Endothelial cell of umbilical vein (primary cell): ENCODE results near the gene CLSTN2. TPM values are rescaled to one million over a fixed set of nuclear protein-coding genes. Genes with fewer than 3 reads are reported as not detected.

Source experiments
- BruUV-seq: library from RNA; stranded (reverse); fragments of 400-500 nt; replicated peaks from 2 replicates; lab custom pipeline; 2021; lab: Mats Ljungman, UMichigan
- CTCF ChIA-PET: fragments of 300-600, 350-600 bp; sonication (Branson Sonifier 250); formaldehyde crosslinking; loops from one replicate; lab custom pipeline; 2021; ENCODE audit warnings: antibody characterized with exemption, inconsistent platforms; lab: Charles Lee
- POLR2A ChIA-PET: fragments of 300-600, 350-600 bp; sonication (Branson Sonifier 250); formaldehyde crosslinking; loops from one replicate; lab custom pipeline; 2021; ENCODE audit warnings: antibody characterized with exemption, inconsistent platforms; lab: Charles Lee
- DNase-seq: peaks from one replicate; pipeline ENCODE4 v3.0.0-alpha.2; 2011; ENCODE audit warnings: low read depth, low spot score
- FAIRE-seq: peaks from 2 replicates; lab custom pipeline; 2011; peaks lifted over from hg19 to GRCh38; lab: Jason Lieb, UNC
- H2AFZ ChIP-seq: 2 replicates; pipeline ENCODE4 v1.6.0; 2012; ENCODE audit warnings: low read depth, low read length, control low read depth, inconsistent platforms
- H3K27ac ChIP-seq: 2 replicates; pipeline ENCODE4 v1.5.1; 2011; ENCODE audit warnings: low read depth, mild to moderate bottlenecking, control low read depth, low read length, moderate library complexity; ENCODE audit not compliant: insufficient read depth
- H3K27me3 ChIP-seq, 2 experiments: 2 replicates each; pipeline versions ENCODE4 v1.6.0 to v1.6.1; 2011; ENCODE audit warnings: low read length in 2 of 2, mixed read lengths in 1 of 2; ENCODE audit not compliant: control insufficient read depth in 2 of 2, insufficient read depth in 2 of 2
- H3K36me3 ChIP-seq, 2 experiments: 2 replicates in 1 of 2; 3 replicates in 1 of 2; pipeline ENCODE4 v1.5.1; 2011; ENCODE audit warnings: low read length in 2 of 2, mild to moderate bottlenecking in 1 of 2, moderate library complexity in 1 of 2; ENCODE audit not compliant: control insufficient read depth in 2 of 2, insufficient read depth in 2 of 2; ENCODE audit errors: extremely low read depth in 1 of 2
- H3K4me1 ChIP-seq: 3 replicates; pipeline ENCODE4 v1.5.1; 2011; ENCODE audit warnings: mild to moderate bottlenecking, low read length; ENCODE audit not compliant: control insufficient read depth, insufficient read depth; ENCODE audit errors: extremely low read depth
- H3K4me2 ChIP-seq: 2 replicates; pipeline ENCODE4 v1.6.1; 2011; ENCODE audit warnings: low read length, control low read depth, mixed read lengths; ENCODE audit not compliant: insufficient read depth
- H3K4me3 ChIP-seq, 3 experiments: fragments of 200-600 bp in 1 of 3; sonication (generic), shearing (Covaris generic) in 1 of 3; replicated peaks in 1 of 3; 2 replicates each; pipeline ENCODE4 v1.5.1; 2011 to 2016; ENCODE audit warnings: control low read depth in 3 of 3, low read length in 3 of 3, mild to moderate bottlenecking in 2 of 3, inconsistent platforms in 1 of 3, low read depth in 1 of 3, moderate library complexity in 1 of 3; ENCODE audit not compliant: insufficient read depth in 1 of 3
- H3K79me2 ChIP-seq: 2 replicates; pipeline ENCODE4 v1.6.0; 2012; ENCODE audit warnings: low read length, inconsistent platforms; ENCODE audit not compliant: control insufficient read depth, insufficient read depth
- H3K9ac ChIP-seq: replicated peaks from 2 replicates; pipeline ENCODE3; 2011; ENCODE audit warnings: low read length, control low read depth; ENCODE audit not compliant: insufficient read depth; ENCODE audit errors: extremely low read depth
- H3K9me1 ChIP-seq: replicated peaks from 3 replicates; pipeline ENCODE4 v1.6.0; 2011; ENCODE audit warnings: mild to moderate bottlenecking, low read length; ENCODE audit not compliant: control insufficient read depth, insufficient read depth; ENCODE audit errors: extremely low read depth
- H3K9me3 ChIP-seq: replicated peaks from 2 replicates; pipeline ENCODE4 v1.5.1; 2012; ENCODE audit warnings: low read length, inconsistent platforms; ENCODE audit not compliant: control insufficient read depth, insufficient read depth
- H4K20me1 ChIP-seq: replicated peaks from 2 replicates; pipeline ENCODE3; 2011; ENCODE audit warnings: mild to moderate bottlenecking, low read length; ENCODE audit not compliant: control insufficient read depth, insufficient read depth; ENCODE audit errors: extremely low read depth
- EZH2 ChIP-seq: IDR thresholded peaks from 2 replicates; pipeline ENCODE4 v1.6.1; 2012; ENCODE audit warnings: borderline replicate concordance, low read depth, mild to moderate bottlenecking, moderate library complexity, low read length, inconsistent platforms; ENCODE audit not compliant: severe bottlenecking
- FOS ChIP-seq: IDR thresholded peaks from 2 replicates; pipeline ENCODE4 v1.6.1; 2011; ENCODE audit warnings: mild to moderate bottlenecking, low read length, moderate library complexity, borderline replicate concordance; ENCODE audit not compliant: insufficient read depth
- GATA2 ChIP-seq: IDR thresholded peaks from 2 replicates; pipeline ENCODE4 v1.7.0; 2011; ENCODE audit warnings: low read depth, mild to moderate bottlenecking, moderate library complexity, mixed read lengths, low read length; ENCODE audit not compliant: insufficient read length, insufficient read depth
- JUN ChIP-seq: IDR thresholded peaks from 2 replicates; pipeline ENCODE4 v1.6.1; 2011; ENCODE audit warnings: borderline replicate concordance, low read depth; ENCODE audit not compliant: insufficient read length, insufficient read depth
- MYC ChIP-seq: IDR thresholded peaks from one replicate; pipeline ENCODE4 v1.6.1; 2011; ENCODE audit warnings: mild to moderate bottlenecking, low read depth, low read length
- POLR2A ChIP-seq: IDR thresholded peaks from 2 replicates; pipeline ENCODE4 v1.6.1; 2012; ENCODE audit warnings: low read depth, mild to moderate bottlenecking, control low read depth, low read length
- POLR2AphosphoS5 ChIP-seq: IDR thresholded peaks from 2 replicates; pipeline ENCODE4 v1.6.1; 2012; ENCODE audit warnings: low read depth, mild to moderate bottlenecking, control low read depth, low read length, moderate library complexity; ENCODE audit not compliant: insufficient read depth
- dilution Hi-C: fragments of 300-500 bp; cut with MboI; formaldehyde crosslinking; loops from one replicate; pipeline ENCODE4 v1.15.0; 2019; ENCODE audit warnings: low sequenced_read_pairs; ENCODE audit not compliant: extremely low pct_ligation_motif_present
- intact Hi-C: fragments of 100-400 bp; cut with micrococcal nuclease; formaldehyde crosslinking; loops from one replicate; pipeline ENCODE4 v1.10.0; 2022
- polyA plus RNA-seq, 4 experiments: library from polyadenylated mRNA; depleted of rRNA in 3 of 4; stranded (reverse) in 3 of 4; unstranded in 1 of 4; fragments of >200 nt; gene quantifications; 2 replicates each; pipeline versions ENCODE4 v1.2.1 to v1.2.3, GENCODE V29; 2011 to 2012; ENCODE audit warnings: missing spikeins in 1 of 4
- total RNA-seq: library from RNA; stranded (reverse); gene quantifications from 2 replicates; pipeline ENCODE4 v1.2.3, GENCODE V29; 2021
- TF ChIP-seq, protein P1 (sequence below), 2 donors: IDR thresholded peaks; 1 replicate in 1 of 2; 2 replicates in 1 of 2; pipeline ENCODE4 v1.5.1; 2011; ENCODE audit warnings: low read length in 2 of 2, mild to moderate bottlenecking in 2 of 2, moderate library complexity in 2 of 2, control low read depth in 1 of 2, inconsistent platforms in 1 of 2, low read depth in 1 of 2; ENCODE audit not compliant: insufficient read depth in 1 of 2; ENCODE audit errors: extremely low read depth in 1 of 2
- TF ChIP-seq, protein P2 (sequence below): IDR thresholded peaks from 2 replicates; pipeline ENCODE4 v1.6.1; 2011; ENCODE audit not compliant: insufficient read depth, insufficient read length

The CLSTN2 gene
- total and polyA plus RNA-seq, 2 donors (not counting 3 experiments of a cell fraction or from before 2014, with no cell fraction given), result 0.26 to 0.38 TPM

DNA sequence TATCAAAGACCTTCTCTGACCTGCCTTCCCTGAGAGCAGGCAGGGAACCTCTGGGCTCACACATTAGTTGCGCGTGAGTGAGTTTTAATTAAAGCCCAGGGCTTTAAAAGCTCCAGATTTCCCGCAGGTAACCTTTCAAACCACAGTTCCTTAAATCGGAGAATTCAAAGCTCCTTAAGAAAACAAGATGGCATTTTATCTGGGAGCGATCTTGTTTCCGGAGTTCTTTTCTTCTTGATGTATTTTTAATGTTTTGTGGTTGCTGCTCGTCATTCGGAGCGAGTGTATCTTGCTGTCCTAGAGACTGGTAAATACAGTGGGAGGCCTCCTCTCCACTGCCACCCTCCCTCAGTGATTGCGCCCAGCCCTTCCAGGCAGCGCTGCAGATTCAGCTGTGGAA lies 284.3 kb downstream of the CLSTN2 start:
- no peaks in the 10 kb centered on the region for H4K20me1 ChIP-seq
- TF ChIP-seq, protein P1, sequence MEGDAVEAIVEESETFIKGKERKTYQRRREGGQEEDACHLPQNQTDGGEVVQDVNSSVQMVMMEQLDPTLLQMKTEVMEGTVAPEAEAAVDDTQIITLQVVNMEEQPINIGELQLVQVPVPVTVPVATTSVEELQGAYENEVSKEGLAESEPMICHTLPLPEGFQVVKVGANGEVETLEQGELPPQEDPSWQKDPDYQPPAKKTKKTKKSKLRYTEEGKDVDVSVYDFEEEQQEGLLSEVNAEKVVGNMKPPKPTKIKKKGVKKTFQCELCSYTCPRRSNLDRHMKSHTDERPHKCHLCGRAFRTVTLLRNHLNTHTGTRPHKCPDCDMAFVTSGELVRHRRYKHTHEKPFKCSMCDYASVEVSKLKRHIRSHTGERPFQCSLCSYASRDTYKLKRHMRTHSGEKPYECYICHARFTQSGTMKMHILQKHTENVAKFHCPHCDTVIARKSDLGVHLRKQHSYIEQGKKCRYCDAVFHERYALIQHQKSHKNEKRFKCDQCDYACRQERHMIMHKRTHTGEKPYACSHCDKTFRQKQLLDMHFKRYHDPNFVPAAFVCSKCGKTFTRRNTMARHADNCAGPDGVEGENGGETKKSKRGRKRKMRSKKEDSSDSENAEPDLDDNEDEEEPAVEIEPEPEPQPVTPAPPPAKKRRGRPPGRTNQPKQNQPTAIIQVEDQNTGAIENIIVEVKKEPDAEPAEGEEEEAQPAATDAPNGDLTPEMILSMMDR (IDR thresholded peaks at IDR 0.05; ENCODE audit: extremely low read depth in 1 of 2, insufficient read depth in 1 of 2, low read depth in 1 of 2, low read length in 2 of 2), result no peak
- no peak for TF ChIP-seq GATA2
- no peak for TF ChIP-seq MYC
- no peak for TF ChIP-seq JUN
- no peak for TF ChIP-seq EZH2
- TF ChIP-seq FOS, result no peak
- TF ChIP-seq, protein P2, sequence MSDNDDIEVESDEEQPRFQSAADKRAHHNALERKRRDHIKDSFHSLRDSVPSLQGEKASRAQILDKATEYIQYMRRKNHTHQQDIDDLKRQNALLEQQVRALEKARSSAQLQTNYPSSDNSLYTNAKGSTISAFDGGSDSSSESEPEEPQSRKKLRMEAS, result no peak
- TF ChIP-seq POLR2AphosphoS5, result no peak
- TF ChIP-seq POLR2A, result no peak
- no peaks in the 10 kb centered on the region for H3K36me3 ChIP-seq
- no peaks in the 10 kb centered on the region for H3K9me1 ChIP-seq
- dilution Hi-C loops, result no loop called here
- H3K4me2 ChIP-seq, result no peak overlapping the region
- H3K79me2 ChIP-seq, result no peaks in the 10 kb centered on the region
- intact Hi-C loops, result loop anchor here (5.0 kb wide), 1 partner anchor 792 kb away; no protein-coding TSS in a partner anchor
- no peak overlapping the region for H3K9ac ChIP-seq
- H3K4me1 ChIP-seq, result no peaks in the 10 kb centered on the region
- ChIA-PET POLR2A (no interaction called here), CTCF (no interaction called here)
- FAIRE-seq, result no peak
- no peak overlapping the region for H2AFZ ChIP-seq
- DNase-seq, result no peak
- no peak overlapping the region for H3K27ac ChIP-seq
- BruUV-seq, result no TSS peak
- no peak overlapping the region for H3K4me3 ChIP-seq
- H3K27me3 ChIP-seq, result no peaks in the 10 kb centered on the region
- H3K9me3 ChIP-seq, result no peaks in the 10 kb centered on the region
